NCI-H1436 (cell line): ENCODE data around the gene GNAI2.

Experiments used
- DNase-seq: peaks from one replicate; lab custom pipeline; 2025; lab: John Stamatoyannopoulos, UW

GNAI2 gene

DNA sequence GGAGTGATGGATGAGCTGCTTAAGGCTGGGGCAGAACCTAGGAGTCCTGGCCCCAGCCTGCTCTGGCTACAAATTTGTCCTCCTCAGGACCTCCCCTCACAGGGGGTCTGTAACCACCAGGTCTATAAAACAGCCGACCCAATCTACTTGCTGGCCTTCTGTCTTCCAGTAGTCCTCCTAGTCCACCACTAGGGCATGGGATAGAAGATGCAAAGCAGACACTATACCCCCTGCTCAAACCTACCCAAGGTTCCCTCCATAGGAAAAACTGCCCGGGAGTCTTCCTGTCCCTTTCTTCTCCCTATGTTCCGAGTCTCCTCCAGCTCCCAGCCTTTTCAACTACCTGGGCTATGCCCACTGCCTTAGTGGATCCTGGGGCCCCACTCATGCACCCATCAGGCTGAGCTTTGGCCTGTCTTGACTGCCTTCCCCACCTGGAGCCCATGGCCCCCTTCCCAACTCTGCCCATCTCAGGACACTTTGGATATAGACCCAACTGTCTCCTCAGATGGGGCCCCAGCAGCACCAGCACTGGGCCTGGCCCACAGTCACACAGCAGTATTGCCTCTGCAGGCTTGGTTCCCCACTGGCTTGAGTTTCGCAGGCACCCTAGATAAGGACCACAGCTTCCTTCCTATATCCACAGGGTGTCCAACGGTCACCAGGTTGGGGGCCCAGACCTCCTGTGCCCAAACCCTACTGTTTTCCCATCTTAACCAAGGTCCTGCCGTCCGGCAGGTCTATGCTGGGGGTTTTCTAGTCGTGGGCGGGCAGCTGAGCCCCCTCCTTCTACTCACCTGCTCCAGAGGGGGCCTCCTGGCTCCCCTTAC, 62.1 kb downstream of the GNAI2 start:
- no peak for DNase-seq

GRCh38 chr3:50298836-50299637, 63.0 kb downstream of the GNAI2 start, which contains the start of the genes HYAL3 and NAA80:
Gene HYAL3 (minus strand): TSS chr3:50299405. CDS start chr3:50295602, 3,803 bp downstream.
Gene NAA80 (minus strand): TSS chr3:50299405. CDS start chr3:50297463, 1,942 bp downstream.
- DNase-seq: peak; percentile 93

- DNase-seq: no peak
Observed at GRCh38 chr3:50299638-50299928, 63.6 kb downstream of the GNAI2 start.

GRCh38 chr3:50299929-50300680, 64.1 kb downstream of the GNAI2 start:
- DNase-seq: no peak

DNA sequence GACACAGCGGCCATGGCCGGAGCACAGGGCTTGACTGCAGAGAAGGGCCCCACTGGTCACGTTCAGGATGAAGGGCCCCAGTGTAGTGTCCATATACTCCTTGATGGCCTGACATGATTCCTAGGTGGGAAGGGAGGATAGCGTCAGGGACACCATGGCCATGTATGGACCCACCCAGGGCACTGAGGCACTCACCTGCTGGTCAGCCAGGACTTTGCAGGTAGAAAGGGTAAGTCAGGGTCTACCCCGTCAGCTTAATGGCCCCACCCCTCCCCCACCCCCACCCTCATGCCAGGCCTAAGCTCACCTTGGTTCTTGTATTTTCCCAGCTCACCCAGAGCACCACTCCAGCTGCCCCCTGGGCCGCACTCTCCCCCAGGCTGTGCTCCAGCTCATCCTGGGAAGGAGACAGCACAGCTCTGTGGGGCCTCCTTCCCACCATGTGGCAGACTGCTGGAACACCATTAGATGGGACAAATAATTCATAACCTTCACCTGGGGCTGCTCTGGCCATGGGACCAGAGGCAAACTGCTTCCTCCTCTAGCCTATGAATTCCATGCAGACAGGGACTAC, 64.8 kb downstream of the GNAI2 start:
- DNase-seq: no peak

- no peak for DNase-seq
Observed at GRCh38 chr3:50302095-50303012, 66.3 kb downstream of the GNAI2 start.

GRCh38 chr3:50303013-50303815, 67.2 kb downstream of the GNAI2 start, which contains the start of gene HYAL1:
Gene HYAL1 (minus strand): TSS chr3:50303574. CDS start chr3:50302956, 618 bp downstream.
- DNase-seq: no peak

GRCh38 chr3:50304601-50305000, 68.6 kb downstream of the GNAI2 start:
- DNase-seq: no peak
